ENCODE measurements around the gene SHROOM3. TPM values are rescaled to one million over a fixed set of nuclear protein-coding genes. Genes with fewer than 3 reads are reported as not detected.

SHROOM3 gene
- total RNA-seq, 2 experiments from 2014 or later, result not detected

DNA sequence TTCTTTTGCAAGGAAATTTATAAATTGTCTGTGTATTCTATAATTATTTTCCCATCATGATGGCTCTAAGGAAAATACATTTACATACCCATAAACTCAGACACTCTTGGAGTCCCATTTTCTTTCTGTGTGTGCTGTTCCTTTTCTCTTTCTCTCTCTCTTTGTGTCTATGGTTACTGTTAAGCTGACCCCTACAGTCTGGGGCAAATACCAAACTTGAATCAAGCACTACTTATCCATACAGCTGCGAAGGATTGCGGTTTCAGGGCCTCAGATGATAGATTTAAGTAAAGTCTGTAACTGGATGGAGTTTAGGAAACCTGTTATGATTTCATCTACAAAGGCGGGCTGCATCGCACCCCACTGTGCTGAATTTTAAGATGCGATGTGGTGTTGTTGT, 150.2 kb downstream of the SHROOM3 start:
- ChIA-PET CTCF (no interaction called here), POLR2A (interaction anchor here (0.7 kb wide), 1 partner anchor 205 kb away, joined by 3 read pairs; no protein-coding TSS in a partner anchor)
- H3K36me3 Mint-ChIP-seq (ENCODE audit: low read depth), result no peaks in the 10 kb centered on the region
- DNase-seq (no peak), ATAC-seq (ENCODE audit: poor library complexity) (no peak)
- H3K27ac Mint-ChIP-seq, result no peak overlapping the region
- no peaks in the 10 kb centered on the region for H3K9me3 Mint-ChIP-seq
- H3K4me1 ChIP-seq (ENCODE audit: insufficient read depth, low read length), result peaks cover 6% of the 10 kb centered on the region
- H3K4me3 Mint-ChIP-seq, result no peak overlapping the region
- peaks cover 81% of the 10 kb centered on the region for H3K27me3 Mint-ChIP-seq
- intact Hi-C loops (cut with DNase I, micrococcal nuclease), result no loop called here
- no peaks in the 10 kb centered on the region for H3K36me3 ChIP-seq (ENCODE audit: insufficient read depth, low read length)
- peaks cover 6% of the 10 kb centered on the region for H3K4me1 Mint-ChIP-seq (ENCODE audit: low read depth)
- peaks cover 0 to 5% of the 10 kb centered on the region in 2 experiments for H3K9me3 ChIP-seq (ENCODE audit: control insufficient read depth in 1 of 2, insufficient read depth in 1 of 2, low read length in 2 of 2)
- peaks cover 24 to 47% of the 10 kb centered on the region in 2 experiments for H3K27me3 ChIP-seq (ENCODE audit: control insufficient read depth in 1 of 2, insufficient read depth in 2 of 2, low read length in 2 of 2)
- H3K4me3 ChIP-seq (ENCODE audit: low read length), result no peak overlapping the region
- no peak overlapping the region for H3K27ac ChIP-seq (ENCODE audit: low read depth in 1 of 2, low read length in 2 of 2)
- TF ChIP-seq, protein P1, sequence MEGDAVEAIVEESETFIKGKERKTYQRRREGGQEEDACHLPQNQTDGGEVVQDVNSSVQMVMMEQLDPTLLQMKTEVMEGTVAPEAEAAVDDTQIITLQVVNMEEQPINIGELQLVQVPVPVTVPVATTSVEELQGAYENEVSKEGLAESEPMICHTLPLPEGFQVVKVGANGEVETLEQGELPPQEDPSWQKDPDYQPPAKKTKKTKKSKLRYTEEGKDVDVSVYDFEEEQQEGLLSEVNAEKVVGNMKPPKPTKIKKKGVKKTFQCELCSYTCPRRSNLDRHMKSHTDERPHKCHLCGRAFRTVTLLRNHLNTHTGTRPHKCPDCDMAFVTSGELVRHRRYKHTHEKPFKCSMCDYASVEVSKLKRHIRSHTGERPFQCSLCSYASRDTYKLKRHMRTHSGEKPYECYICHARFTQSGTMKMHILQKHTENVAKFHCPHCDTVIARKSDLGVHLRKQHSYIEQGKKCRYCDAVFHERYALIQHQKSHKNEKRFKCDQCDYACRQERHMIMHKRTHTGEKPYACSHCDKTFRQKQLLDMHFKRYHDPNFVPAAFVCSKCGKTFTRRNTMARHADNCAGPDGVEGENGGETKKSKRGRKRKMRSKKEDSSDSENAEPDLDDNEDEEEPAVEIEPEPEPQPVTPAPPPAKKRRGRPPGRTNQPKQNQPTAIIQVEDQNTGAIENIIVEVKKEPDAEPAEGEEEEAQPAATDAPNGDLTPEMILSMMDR (IDR thresholded peaks at IDR 0.05), result no peak

DNA sequence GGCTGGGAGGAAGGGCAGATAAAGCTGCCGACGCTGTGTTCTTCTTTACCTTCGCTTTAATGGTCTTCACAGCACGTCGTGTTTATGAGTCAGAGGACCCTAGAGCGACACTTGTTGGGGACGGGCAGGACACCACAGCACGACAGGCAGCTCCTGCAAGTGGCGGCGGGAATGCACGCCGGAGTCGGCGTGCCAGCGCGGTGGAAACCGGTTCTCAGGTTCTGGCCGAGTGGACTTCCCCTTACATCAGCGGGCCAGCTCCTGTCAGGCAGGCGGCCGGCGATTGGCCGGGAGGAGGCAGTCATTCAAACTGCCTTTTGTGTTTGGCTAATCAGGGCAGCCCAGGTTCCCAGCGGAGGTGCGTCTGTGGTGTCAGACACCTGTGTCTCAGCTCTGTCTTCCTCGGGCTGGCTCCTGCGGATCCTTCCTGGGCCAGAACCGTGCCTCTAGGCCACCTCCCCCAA, 150.9 kb downstream of the SHROOM3 start:
- Mint-ChIP-seq H3K9me3 (no peaks in the 10 kb centered on the region), H3K4me3 (peak overlapping the region; percentile 45), H3K4me1 (ENCODE audit: low read depth) (peaks cover 6% of the 10 kb centered on the region), H3K27ac (no peak overlapping the region), H3K27me3 (peaks cover 81% of the 10 kb centered on the region), H3K36me3 (ENCODE audit: low read depth) (no peaks in the 10 kb centered on the region)
- peaks cover 6% of the 10 kb centered on the region for H3K4me1 ChIP-seq (ENCODE audit: insufficient read depth, low read length)
- H3K36me3 ChIP-seq (ENCODE audit: insufficient read depth, low read length), result no peaks in the 10 kb centered on the region
- peak overlapping the region; percentile 8 for H3K4me3 ChIP-seq (ENCODE audit: low read length)
- H3K27ac ChIP-seq (ENCODE audit: low read depth in 1 of 2, low read length in 2 of 2), result no peak overlapping the region
- ChIA-PET CTCF (no interaction called here), POLR2A (no interaction called here)
- peaks cover 24 to 47% of the 10 kb centered on the region in 2 experiments for H3K27me3 ChIP-seq (ENCODE audit: control insufficient read depth in 1 of 2, insufficient read depth in 2 of 2, low read length in 2 of 2)
- TF ChIP-seq, protein P1 (IDR thresholded peaks at IDR 0.05), result no peak
- ATAC-seq (ENCODE audit: poor library complexity), result no peak
- intact Hi-C loops (cut with DNase I, micrococcal nuclease), result no loop called here
- peaks cover 0 to 5% of the 10 kb centered on the region in 2 experiments for H3K9me3 ChIP-seq (ENCODE audit: control insufficient read depth in 1 of 2, insufficient read depth in 1 of 2, low read length in 2 of 2)
- peak in 4 of 14 experiments; percentile 3 to 34 (median 13) for DNase-seq

DNA sequence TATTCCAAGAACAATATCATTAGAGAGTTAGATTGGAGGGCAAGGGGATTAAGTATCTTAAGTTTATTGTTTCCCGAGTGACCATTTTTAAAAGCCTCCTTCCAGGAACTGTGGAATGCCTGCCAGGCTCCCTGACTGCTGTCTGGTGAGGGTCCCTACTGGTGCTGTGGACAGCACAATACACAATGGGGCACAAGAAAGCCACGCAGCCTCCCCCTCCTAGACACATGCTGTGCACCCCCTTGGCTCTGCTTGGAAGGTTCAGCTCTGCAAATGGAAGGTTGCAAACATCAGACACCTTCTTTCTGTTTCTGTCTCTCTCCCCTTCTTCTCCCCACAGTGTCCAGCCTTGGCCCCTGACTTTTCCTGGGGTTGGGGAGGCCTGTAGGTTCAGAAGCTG, 153.2 kb downstream of the SHROOM3 start:
- Histone ChIP-seq H3K27me3 (ENCODE audit: control insufficient read depth in 1 of 2, insufficient read depth in 2 of 2, low read length in 2 of 2) (peaks cover 18 to 43% of the 10 kb centered on the region in 2 experiments), H3K36me3 (ENCODE audit: insufficient read depth, low read length) (no peaks in the 10 kb centered on the region), H3K9me3 (ENCODE audit: control insufficient read depth in 1 of 2, insufficient read depth in 1 of 2, low read length in 2 of 2) (peaks cover 0 to 5% of the 10 kb centered on the region in 2 experiments), H3K4me3 (ENCODE audit: low read length) (no peak overlapping the region), H3K4me1 (ENCODE audit: insufficient read depth, low read length) (peaks cover 6% of the 10 kb centered on the region), H3K27ac (ENCODE audit: low read depth in 1 of 2, low read length in 2 of 2) (no peak overlapping the region)
- DNase-seq (no peak), ATAC-seq (ENCODE audit: poor library complexity) (no peak)
- peaks cover 6% of the 10 kb centered on the region for H3K4me1 Mint-ChIP-seq (ENCODE audit: low read depth)
- TF ChIP-seq, protein P1 (IDR thresholded peaks at IDR 0.05), result no peak
- intact Hi-C loops (cut with DNase I, micrococcal nuclease), result no loop called here
- peaks cover 59% of the 10 kb centered on the region for H3K27me3 Mint-ChIP-seq
- no peak overlapping the region for H3K4me3 Mint-ChIP-seq
- H3K9me3 Mint-ChIP-seq, result no peaks in the 10 kb centered on the region
- H3K27ac Mint-ChIP-seq, result no peak overlapping the region
- POLR2A ChIA-PET, result no interaction called here
- CTCF ChIA-PET, result interaction anchor here (1.1 kb wide), 1 partner anchor 22 kb away, joined by 3 read pairs; no protein-coding TSS in a partner anchor
- no peaks in the 10 kb centered on the region for H3K36me3 Mint-ChIP-seq (ENCODE audit: low read depth)
